ENCODE data around the gene SLC9B2. TPM values are rescaled to one million over a fixed set of nuclear protein-coding genes. Genes with fewer than 3 reads are reported as not detected.

The SLC9B2 gene
- total RNA-seq, 1 donor from 2014 or later: 16.3 TPM

- Histone ChIP-seq H3K4me3 (ENCODE audit: insufficient read depth, low read depth, low read length) (no peak overlapping the region), H3K79me2 (ENCODE audit: insufficient read depth, low read length) (peaks cover 13% of the 10 kb centered on the region), H3K9me3 (ENCODE audit: insufficient read depth, low read depth, low read length) (no peaks in the 10 kb centered on the region), H3K36me3 (ENCODE audit: insufficient read depth, low read length) (no peaks in the 10 kb centered on the region), H4K20me1 (ENCODE audit: insufficient read depth, low read length) (no peaks in the 10 kb centered on the region), H3K4me1 (ENCODE audit: insufficient read depth, low read length) (peaks cover 9% of the 10 kb centered on the region), H3K27ac (ENCODE audit: low read depth, low read length) (no peak overlapping the region), H2AFZ (ENCODE audit: low read depth, low read length) (no peak overlapping the region), H3K9ac (ENCODE audit: low read length) (no peak overlapping the region), H3K27me3 (ENCODE audit: insufficient read depth, low read length) (no peaks in the 10 kb centered on the region), H3K4me2 (ENCODE audit: low read length) (no peak overlapping the region)
- DNase-seq (ENCODE audit: low read depth) (no peak), FAIRE-seq (no peak)
- no peak overlapping the region for H3K27ac Mint-ChIP-seq (ENCODE audit: unreplicated experiment)
- H3K4me1 Mint-ChIP-seq (ENCODE audit: low read depth, unreplicated experiment): peaks cover 9% of the 10 kb centered on the region
- H3K27me3 Mint-ChIP-seq (ENCODE audit: low read depth, unreplicated experiment): no peaks in the 10 kb centered on the region
- H3K4me3 Mint-ChIP-seq (ENCODE audit: unreplicated experiment): no peak overlapping the region
- no peak for TF ChIP-seq EZH2 (IDR thresholded peaks at IDR 0.05; ENCODE audit: insufficient read depth, low read length)
- TF ChIP-seq CTCF (IDR thresholded peaks at IDR 0.05; ENCODE audit: insufficient read depth, low read depth, low read length): no peak
- no peaks in the 10 kb centered on the region for H3K36me3 Mint-ChIP-seq (ENCODE audit: low read depth, unreplicated experiment)
- H3K9me3 Mint-ChIP-seq (ENCODE audit: unreplicated experiment): no peaks in the 10 kb centered on the region
Observed at GRCh38 chr4:103100691-103101090, 24.1 kb upstream of the SLC9B2 start.

DNA sequence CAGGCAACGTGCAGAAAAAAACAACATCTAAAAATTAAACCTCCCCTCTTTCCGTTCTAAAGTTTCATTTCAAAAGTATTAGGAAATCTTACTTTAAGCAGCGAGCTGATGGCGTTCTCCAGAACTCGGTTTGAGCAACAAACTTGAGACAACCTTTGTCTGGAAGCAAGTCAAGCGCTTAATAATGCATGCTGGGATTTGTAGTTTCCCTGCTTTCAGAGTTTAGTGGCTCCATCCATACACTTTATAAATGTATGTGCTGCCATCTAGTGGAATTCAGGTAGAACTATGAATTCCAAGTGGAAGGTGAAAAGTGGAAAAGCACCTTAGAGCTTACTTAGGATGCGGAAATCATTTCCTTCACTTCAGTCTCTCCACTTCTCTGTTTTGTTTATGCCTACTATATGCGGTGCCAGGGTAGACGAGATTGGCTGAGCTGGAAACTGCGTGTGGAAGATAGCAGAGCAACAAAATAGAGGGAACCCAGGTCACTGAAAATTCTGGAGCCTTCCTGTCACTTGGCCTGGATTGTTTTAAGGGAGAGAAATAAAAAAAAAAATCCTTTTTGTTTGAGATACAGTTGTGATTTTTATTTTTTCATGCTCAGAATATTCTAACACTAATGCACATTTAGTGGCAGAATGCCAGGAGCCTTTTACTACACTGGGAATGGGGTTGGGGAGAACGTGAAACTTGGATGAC lies 23.3 kb upstream of the SLC9B2 start, which contains the start of gene BDH2:
Gene BDH2, minus strand, starts transcription at position 144 of the 702 bp plus-strand sequence. CDS start 3,580 bp downstream, outside the sequence.
- Histone ChIP-seq H4K20me1 (ENCODE audit: insufficient read depth, low read length) (no peaks in the 10 kb centered on the region), H3K36me3 (ENCODE audit: insufficient read depth, low read length) (no peaks in the 10 kb centered on the region), H3K4me2 (ENCODE audit: low read length) (peak within 1 kb of the TSS; percentile 86), H2AFZ (ENCODE audit: low read depth, low read length) (peak within 1 kb of the TSS; percentile 45), H3K4me1 (ENCODE audit: insufficient read depth, low read length) (peaks cover 9% of the 10 kb centered on the region), H3K9me3 (ENCODE audit: insufficient read depth, low read depth, low read length) (no peaks in the 10 kb centered on the region), H3K27ac (ENCODE audit: low read depth, low read length) (peak within 1 kb of the TSS; percentile 56), H3K4me3 (ENCODE audit: insufficient read depth, low read depth, low read length) (peak within 1 kb of the TSS; percentile 70), H3K79me2 (ENCODE audit: insufficient read depth, low read length) (peaks cover 13% of the 10 kb centered on the region), H3K9ac (ENCODE audit: low read length) (peak within 1 kb of the TSS; percentile 83), H3K27me3 (ENCODE audit: insufficient read depth, low read length) (no peaks in the 10 kb centered on the region)
- Mint-ChIP-seq H3K4me3 (ENCODE audit: unreplicated experiment) (peak within 1 kb of the TSS; percentile 88), H3K27me3 (ENCODE audit: low read depth, unreplicated experiment) (no peaks in the 10 kb centered on the region), H3K36me3 (ENCODE audit: low read depth, unreplicated experiment) (no peaks in the 10 kb centered on the region), H3K4me1 (ENCODE audit: low read depth, unreplicated experiment) (peaks cover 9% of the 10 kb centered on the region), H3K27ac (ENCODE audit: unreplicated experiment) (peak within 1 kb of the TSS; percentile 78), H3K9me3 (ENCODE audit: unreplicated experiment) (no peaks in the 10 kb centered on the region)
- TF ChIP-seq EZH2 (IDR thresholded peaks at IDR 0.05; ENCODE audit: insufficient read depth, low read length) (no peak), CTCF (IDR thresholded peaks at IDR 0.05; ENCODE audit: insufficient read depth, low read depth, low read length) (peak; percentile 73)
- peak; percentile 94 for FAIRE-seq
- DNase-seq (ENCODE audit: low read depth): peak; percentile 92
